GM18868 (cell line): Measurements from ENCODE around the gene GRIP1.

ENCODE experiments used
- ATAC-seq: cut with Tn5 transposase; IDR thresholded peaks from one replicate; pipeline ENCODE4 v1.9.1; 2021; ENCODE audit warnings: mild to moderate bottlenecking, moderate library complexity; ENCODE audit not compliant: unreplicated experiment

The GRIP1 gene

DNA sequence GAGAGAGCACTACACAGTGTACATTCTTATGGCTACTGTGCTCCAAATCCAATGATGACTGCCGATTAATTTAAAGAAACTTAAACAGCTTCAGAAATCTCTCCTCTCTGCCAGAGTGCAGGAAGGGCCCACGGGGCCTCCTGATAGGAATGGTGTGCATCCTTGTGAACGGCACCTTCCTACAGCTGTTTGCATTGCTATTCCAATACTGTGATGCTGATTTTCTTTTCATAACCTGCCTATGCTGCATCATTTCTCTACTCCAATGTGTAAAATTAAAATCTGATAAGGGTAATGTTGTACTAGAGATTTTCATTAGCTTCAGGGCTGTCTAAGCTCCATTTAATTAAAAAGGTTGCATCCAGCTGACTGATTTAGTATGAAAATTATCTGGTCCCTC lies 217.5 kb downstream of the GRIP1 start:
- no peak for ATAC-seq

DNA sequence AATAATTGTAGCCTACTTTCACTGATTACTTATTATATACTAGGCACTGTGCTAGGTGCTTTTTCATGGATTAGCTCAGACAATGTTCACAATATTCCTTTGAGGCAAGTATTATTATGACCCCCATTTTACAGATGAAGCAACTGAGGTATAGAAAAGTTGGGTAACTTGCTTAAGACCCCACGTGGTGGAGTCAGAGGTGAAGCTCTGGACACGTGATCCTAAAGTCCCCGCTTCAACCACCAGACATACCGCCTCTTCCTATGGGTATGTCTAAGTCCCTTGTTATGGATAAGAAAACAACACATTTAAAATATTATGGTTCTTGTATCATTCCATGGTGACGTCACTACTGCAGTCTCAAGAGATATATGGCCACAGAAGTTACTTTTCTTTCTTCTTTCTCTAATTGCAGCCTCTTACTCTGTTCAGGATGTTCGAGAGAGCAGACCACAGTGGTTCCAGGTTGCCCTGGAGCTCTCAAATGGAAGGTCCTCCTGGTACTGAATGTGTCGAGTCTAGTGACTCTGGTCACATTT lies 218.9 kb downstream of the GRIP1 start:
- no peak for ATAC-seq

DNA sequence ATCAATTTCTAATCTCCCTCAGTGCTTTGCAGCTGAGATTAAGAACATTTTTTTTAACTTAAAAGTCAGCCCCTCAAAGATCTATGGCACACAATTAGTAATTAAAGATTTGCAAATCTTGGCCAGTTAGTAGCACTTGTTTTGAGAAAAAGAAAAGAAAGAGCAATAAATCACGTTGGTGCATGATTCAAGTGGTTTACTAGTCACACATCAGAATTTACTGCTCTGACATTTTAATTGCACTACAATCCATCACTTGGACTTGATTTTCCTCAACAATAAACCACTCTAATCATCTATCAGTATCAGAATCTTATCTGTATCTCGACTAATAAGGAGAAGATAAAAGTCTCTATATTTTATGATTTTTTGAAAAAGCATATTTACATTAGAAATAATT lies 222.3 kb downstream of the GRIP1 start:
- no peak for ATAC-seq

DNA sequence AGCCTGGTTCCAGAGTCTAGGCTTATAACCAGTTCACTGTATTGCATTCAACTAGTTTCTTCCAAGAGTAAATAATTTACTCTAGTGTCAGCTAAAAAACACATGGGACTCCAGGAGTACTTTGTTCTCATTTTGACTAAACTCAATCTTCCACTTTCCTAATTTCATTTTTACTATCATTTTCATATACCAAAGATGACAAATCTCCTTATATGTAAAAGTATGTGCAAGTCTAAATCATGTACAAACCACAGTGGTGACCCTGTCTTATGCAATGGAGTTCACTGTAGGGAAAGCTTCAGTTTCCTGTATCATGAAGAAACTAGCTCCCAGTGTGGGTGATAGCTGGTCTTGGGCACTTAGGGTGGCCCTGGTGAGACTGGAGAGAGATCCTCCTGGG lies 225.0 kb downstream of the GRIP1 start:
- peak; percentile 72 for ATAC-seq

DNA sequence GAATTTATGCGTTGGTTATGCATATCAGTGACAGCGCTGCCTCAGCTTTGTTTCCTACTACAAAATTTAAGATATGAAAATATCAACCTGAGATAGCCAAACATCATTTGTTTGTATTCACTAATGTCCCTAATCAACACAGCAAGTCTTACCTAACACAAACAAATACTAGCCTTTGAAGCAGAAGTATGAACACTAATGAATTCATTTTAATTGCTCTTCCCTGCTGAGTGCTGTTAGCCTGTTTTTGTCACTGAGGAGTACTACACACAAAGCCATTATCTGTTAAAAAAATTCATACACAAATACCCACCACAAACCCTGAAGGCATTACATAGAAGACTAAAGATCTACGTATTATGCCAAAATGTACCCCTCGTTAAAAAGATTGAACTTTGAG lies 225.8 kb downstream of the GRIP1 start:
- no peak for ATAC-seq

DNA sequence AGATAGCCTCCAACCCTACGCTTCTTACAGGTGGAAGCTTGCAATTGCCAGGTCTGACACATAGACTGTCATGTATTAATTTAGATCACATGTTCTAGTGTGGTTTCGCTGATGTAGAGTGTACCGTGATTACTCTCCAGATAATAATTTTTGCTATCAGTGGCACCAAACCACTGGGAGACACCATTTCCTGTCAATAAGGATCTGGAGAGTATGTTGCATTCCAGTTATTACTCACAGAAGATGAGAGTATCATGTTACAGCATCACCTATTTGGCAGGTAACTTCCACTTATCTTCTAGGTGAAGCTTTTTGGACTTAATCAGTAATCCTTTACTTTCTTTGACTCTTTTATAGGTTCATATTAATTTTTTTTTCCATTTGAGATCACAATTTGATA lies 229.3 kb downstream of the GRIP1 start:
- no peak for ATAC-seq

DNA sequence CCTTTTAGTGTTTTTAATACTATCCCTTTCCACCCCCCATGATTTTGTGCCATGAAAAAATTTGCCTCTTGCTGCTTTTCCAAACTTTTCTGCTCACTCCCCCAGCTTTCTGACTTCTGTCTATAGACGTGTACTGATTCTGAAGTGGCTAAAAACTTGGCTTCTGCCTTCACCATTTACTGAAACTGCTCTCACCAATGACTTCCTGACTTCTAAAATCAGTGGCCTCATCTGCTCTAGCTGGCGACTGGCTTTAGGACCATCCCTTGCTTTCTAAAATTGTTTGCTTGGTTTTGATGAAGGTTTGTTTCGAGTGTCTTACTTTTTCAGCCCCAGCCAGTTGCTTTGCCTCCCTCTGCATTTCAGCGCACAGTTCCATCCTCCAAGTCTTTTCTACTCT lies 231.2 kb downstream of the GRIP1 start:
- ATAC-seq, result no peak

DNA sequence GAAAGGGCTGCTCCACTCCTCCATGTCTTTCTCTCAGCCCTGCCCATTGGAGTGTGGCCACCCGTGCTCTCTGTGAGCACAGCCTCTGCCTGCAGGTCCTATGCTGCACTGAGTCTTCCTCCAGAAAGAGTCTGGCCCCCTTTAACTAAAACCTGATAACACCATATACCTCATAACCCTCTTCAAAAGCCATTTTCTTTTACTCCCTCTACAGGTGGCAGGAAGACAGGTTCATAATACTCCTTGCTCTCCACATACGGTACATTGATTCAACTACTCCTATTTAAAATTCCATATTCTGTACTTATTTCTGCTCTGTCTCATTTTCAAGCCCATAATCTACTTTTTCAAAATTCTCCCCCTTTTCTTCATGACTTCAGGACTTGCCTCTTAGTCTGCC lies 232.6 kb downstream of the GRIP1 start:
- ATAC-seq, result no peak

DNA sequence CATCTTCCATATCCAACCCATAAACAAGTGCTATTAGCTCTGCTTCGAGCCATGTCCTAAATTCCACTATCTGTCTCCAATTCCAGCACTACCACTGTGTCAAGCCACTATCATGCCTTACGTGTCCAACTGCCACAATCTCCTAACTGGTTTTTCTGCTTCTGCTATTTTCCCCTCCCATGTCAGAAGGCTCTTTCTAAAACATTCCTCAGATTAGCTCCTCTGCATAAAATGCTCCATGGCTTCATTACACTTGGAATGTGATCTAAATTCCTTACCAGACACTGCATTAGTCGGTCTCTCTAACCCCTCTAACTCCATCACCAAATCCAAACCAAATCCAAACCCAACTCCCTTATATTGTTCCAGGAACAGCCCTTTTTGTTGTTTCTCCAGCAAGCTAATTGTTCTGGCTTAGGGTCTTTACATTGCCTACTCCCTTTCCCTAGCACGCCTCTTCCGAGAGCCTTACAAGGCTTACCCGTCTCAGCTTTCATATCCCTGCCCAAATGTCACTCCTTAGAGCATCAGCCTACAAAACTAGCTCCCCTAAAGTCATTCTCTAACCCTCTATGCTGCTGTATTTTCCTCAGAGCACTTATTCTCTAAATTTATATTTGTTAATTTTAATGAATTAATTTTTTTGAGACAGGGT lies 236.8 kb downstream of the GRIP1 start:
- no peak for ATAC-seq

DNA sequence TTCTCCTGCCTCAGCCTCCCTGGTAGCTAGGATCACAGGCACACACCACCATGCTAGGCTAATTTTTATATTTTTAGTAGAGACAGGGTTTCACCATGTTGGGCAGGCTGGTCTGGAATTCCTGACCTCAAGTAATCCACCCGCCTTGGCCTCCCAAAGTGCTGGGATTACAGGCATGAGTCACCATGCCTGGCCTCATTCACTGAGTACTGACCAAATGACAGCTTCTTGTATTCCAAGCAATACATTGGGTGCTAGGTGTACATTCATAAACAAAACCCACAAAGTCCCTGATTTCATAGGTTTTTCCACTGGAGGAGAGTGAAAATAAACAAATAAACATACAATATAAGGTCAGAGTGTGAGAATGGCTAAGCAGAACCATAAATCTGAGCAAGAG lies 240.3 kb downstream of the GRIP1 start:
- ATAC-seq, result no peak

DNA sequence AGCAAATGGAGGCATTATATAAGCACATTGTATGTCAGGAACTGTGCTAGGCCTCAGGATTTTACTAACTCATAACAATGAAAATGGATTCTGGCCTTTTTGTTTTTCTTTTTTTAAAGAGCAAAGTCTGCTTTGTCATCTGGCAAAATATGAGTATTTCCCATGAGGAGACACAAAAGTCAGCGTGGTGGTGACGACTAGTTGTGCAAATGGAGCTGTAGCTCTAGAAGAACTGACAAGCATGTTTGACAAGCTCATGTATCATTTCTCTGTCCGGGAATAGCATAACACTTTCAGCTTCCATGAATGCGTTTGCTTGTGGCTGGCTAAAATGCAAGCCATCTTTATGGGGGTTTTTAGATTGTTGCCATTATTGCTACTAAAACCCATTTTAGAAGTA lies 248.8 kb downstream of the GRIP1 start:
- no peak for ATAC-seq

DNA sequence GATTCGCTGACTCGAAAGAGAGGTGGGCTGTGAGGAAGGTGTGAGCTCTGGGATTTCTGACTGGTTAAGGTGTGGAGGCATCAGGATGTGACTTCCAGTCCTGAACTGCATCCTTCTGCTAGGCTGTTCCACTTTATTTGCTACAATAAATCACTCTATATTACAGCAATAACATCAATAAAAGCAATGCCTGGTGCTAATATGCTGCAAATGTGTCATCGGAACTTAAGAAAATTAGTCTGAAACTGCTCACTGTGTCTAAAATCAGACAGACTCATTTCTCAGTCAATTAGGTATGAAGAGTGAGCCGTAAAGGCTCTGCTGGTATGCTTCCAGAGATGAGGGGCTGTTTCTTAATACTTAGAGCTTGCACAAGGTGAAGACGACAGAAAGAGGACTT lies 250.0 kb downstream of the GRIP1 start:
- ATAC-seq, result no peak

DNA sequence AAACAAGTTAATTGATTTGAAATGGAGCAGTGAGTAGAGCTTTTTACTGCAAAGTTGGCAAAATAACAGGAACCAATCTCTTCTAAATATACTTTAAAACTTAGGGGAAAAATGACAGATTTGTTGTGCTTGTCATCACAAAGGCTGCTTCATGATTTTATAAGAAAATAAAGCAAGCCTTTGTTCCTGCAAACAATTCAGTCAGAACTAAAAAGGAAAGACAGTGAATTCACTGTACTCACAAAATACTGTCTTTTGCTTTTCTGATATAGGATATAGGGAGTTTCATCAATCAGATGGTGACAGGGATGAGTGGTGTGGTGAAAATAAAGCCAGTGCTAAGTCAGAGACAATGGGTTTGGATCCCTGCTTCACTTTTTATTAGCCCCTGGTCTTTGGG lies 250.6 kb downstream of the GRIP1 start:
- no peak for ATAC-seq

DNA sequence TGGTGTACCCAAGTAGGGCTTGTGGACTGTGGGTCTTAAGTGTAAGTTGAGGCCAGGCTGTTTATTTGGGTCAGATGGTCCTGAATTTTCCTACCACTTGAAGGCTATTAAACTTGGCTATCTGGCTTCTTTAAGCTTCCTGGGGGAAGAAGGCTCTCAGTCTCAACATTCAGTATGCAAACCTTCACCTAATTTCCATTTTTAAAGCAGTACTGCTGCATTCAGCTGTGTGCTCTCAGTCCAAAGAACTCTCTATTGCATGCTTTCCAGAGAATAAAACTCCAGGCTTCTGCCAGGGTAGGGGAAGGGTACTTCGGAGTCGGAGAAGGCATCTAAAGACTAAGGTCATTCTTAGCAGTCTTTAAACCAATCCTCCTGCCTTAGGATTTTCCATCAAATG lies 252.2 kb downstream of the GRIP1 start:
- ATAC-seq, result no peak

DNA sequence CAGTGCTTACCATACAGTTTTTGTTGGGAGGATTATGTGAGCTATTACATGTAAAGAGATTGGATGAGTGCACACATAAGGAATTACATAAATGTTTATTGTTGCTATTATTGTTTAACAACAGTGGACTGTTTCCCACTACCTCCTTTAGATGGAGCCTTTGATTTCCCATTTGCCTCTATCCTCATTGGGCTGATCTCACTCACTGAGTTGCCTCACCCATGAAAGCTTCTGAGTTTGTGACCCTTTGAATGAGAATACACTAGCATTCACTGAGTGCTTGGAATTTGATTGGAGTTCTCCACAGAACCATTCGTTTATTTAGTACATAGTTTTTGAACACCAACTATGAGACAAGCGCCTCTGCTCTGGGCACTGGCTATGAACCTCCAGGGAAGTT lies 255.6 kb downstream of the GRIP1 start:
- ATAC-seq, result no peak

DNA sequence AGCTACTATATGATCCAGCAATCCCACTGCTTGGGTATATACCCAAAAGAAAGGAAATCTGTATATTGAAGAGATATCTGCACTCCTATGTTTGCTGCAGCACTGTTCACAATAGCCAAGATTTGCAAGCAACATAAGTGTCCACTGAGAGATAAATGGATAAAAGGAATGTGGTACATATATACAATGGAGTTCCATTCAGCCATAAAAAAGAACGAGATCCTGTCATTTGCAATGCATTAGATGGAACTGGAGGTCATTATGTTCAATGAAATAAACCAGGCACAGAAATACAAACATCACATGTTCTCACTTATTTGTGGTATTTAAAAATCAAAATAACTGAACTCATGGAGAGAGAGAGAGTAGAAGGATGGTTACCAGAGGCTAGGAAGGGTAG lies 260.0 kb downstream of the GRIP1 start:
- no peak for ATAC-seq

DNA sequence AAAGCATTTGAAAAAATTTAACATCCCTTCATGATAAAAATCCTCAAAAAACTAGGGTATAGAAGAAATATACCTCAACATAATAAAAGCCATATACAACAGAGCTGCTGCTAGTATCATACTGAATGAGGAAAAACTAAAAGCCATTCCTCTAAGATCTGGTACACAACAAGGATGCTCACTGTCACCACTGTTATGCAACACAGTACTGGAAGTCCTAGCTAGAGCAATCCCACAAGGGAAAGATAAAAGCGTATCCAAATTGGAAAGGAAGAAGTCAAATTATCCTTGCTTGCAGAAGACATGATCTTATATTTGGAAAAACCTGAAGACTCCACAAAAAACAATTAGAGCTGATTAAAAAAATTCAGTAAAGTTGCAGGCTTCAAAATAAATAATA lies 261.7 kb downstream of the GRIP1 start:
- ATAC-seq, result no peak

DNA sequence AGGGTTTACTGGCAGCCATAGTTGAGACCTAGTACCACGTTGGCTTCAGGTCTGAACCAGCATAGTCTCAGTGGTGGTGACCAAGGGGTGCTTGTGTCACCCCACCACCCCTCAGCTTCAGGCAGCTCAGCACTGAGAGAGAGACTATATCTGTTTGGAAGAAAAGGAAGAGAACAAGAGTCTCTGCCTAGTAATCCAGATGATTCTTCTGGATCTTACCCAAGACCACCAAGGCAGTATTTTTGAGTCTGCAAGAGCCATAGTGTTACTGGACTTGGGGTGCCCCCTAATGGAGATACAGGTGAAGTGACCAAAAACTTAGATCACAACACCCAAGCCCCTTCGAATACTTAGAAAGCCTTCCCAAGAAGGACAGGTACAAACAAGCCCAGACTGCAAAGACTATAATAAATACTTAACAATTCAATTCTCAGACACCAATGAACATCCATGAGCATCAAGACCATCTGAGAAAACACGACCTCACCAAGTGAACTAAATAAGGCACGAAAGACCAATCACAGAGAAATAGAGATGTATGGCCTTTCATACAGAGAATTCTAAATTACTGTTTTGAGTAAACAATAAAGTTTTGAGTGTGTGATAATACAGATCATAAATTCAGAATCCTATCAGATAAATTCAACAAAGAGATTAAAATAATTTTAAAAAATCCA lies 269.5 kb downstream of the GRIP1 start:
- ATAC-seq, result peak; percentile 58

DNA sequence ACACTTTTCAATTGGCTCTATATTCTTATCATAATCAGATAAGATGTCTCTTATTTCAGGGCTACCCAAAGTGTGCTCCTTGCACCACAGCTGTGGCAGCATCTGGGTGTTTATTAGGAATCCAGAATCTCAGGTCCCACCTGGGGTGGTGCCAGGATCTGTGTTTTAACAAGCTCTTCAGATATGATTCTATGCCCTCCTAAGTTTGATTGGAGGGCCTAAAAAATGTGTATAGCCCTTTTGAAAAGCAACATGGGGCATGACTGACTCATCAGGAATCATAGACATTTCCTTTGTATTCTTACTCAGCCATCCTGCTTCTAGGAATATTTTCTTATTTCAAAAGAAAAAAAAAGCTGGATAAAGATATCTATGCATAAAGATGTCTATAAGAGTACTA lies 273.5 kb downstream of the GRIP1 start:
- ATAC-seq, result no peak

DNA sequence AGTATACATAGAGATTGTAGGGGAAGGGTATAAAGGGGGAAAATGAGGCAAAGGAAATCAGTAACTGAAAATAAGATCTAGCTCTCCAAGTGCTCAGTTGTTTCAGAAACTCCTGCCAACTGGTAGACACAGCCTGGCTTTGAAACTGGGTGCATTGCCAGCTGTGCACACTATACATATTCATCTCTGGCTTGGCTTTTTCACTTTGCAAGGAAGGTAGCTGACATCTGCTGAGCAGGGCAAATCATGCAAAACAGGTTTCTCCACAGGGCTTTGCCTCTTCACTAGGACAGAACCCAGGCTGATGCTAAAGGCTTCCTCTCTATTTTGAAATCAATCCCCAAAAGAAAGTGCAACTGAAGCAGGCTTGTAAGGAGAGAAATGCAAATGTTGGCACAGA lies 275.1 kb downstream of the GRIP1 start:
- ATAC-seq, result peak; percentile 57

DNA sequence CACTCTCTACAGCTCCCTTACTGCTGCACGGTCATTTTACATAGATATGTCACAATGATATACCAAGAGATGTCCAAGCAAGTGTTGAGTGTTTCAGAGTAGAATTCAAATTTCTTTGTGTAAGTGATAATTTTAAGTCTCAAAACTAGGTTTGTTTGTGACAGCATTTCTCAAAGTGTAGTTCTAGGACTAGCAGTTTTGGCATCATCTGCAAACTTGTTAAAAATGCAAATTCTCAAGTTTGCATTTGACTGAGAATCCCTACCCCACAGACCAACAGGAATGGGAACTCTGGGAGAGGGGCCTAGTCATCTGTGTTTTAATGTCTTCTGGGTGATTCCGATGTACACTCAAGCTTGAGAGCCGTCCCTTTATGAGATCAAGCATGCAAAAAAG lies 279.0 kb downstream of the GRIP1 start:
- no peak for ATAC-seq
